ENCODE data around the gene SLC18B1.

SLC18B1 gene

DNA sequence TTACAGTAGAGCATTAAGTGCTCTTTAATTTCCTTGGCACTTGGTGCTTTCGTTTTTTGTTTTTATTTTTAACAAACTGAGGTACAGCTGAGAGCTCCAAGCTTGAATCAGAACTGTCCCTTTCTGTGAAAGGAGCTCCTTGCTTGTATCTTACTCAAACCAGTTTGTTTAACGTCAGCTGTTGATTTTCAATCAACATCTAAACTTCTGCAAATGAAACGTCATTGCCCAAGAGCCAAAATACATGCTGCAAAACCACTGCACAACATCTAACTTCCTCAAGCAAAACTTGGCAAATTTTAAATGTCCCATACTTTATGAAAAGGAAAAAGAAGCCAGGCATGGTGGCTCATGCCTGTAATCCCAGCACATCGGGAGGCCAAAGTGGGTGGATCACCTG lies 55.9 kb downstream of the SLC18B1 start:
- no peak for DNase-seq (ENCODE audit: low spot score)

DNA sequence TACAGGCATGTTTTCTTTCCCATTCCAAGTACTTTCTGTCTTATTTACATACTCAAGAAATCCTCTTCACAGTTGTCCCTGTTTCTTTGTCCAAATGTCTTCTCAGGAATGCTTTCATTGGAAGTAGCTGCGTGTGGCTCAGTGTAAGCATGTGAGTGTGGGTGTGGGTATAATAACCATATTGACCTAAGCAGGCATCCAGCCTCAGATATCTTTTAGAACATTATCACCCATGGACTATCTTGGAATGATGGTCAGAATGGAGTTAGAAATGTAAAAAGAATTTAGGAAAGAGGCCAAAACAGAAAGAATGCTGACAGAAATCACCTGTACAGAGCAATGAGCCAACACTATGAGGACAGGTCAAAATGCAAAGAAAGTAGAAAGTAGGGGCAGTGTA lies 57.2 kb downstream of the SLC18B1 start:
- DNase-seq (ENCODE audit: low spot score): no peak

DNA sequence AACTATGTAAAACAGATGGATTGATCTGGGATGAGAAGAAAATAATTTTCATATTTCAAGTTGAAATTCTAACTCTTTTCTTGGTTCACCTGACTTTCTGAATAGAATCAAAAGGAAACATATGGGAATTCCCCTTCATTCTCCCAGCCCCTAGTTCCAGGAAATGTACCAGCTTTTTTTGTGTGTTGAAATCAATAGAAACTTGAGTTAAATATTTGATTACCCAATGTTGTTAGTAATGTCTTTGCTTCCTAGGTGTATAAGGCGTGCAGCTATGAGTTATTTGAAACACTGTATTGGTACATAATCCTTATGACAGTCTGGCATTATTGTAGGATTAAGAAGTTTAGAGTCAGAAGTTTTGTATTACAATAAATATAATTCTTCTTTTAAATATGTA lies 62.2 kb downstream of the SLC18B1 start:
- DNase-seq (ENCODE audit: low spot score): no peak

DNA sequence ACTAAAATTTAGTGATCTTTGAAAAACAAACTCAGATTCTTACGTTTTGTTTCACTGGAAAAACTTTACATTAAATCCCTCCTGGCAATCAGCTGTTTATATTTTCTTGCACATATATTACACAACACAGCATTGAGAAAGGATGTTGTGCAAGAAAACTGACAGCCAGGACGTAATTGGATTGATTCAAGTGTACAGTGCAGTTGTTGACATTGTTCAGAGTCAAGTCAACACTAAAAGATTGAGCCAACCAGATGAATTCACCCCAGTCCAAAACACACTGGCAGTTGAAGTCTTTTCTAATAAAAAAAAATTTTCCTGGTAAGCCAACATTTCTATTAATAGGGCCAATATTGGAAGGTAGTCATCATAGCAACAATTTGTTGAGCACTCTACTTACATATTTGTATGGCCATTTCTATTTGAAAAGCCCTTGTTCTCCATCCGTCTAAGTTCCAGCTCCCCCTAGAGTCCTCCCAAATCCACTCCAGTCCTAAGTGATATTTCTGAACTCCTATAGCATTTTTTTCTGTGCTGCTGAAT lies 63.7 kb downstream of the SLC18B1 start:
- no peak for DNase-seq (ENCODE audit: low spot score)

DNA sequence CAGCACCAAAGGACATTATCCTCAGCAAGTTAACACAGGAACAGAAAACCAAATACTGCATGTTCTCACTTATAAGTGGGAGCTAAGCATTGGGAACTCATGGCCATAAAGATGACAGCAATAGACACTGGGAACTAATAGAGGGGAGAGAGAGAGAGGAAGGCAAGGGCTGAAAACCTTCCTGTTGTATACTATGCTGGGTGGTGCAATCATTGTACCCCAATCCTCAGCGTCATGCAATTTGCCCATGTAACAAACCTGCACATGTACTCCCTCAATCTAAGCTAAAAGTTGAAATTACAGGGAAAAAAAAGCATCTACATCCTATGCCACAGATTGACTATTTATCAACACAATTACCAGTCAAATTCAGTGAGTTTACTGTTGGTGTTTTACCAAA lies 64.6 kb downstream of the SLC18B1 start:
- no peak for DNase-seq (ENCODE audit: low spot score)

DNA sequence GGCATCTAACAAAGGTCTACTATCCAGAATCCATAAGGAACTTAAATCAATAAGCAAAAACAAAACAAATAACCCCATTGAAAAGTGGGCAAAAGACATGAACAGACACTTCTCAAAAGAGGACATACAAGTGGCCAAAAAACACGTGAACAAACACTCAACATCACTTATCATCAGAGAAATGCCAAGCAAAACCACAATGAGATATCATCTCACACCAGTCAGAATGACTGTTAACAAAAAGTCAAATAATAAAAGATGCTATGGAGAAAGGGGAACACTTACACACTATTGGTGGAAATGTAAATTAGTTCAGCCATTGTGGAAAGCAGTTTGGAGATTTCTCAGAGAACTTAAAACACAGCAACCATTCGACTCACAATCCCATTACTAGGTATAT lies 65.2 kb downstream of the SLC18B1 start:
- DNase-seq (ENCODE audit: low spot score): no peak

DNA sequence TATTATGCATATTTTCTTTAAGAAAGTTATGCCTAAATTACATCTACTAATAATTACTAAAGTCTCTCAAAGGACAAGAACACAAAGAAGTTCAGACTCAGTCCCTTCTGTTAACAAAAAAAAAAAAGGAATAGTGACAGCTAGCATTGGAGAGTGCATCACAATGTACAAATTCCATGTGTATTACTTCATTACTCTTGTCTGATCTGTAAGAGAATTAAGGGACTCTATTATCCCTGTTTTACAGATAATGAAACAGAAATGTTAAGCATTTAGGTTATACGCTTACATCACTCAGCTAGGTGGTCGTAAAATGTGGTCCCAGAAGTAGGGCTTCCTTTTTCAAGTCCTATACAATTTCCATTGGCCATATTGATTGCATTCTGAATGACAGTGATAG lies 67.4 kb downstream of the SLC18B1 start:
- no peak for DNase-seq (ENCODE audit: low spot score)

DNA sequence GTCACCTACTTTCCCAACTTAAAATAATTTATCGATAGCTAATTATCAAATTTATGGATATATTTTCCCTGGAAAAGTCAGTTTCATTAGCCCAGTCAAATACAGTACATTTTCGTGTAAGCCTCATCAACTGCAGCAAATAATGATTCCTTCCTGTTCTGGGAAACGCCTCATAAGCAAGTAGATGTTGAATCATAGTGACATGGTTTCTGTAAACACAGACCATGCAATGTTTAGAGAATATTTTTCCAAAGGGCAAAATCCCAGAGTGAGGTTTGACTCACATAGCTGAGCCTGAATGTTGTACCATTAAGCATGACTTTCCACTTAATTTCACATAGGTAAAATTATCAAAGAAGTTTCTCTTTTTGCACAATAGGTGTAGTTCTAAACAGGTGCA lies 67.9 kb downstream of the SLC18B1 start:
- no peak for DNase-seq (ENCODE audit: low spot score)

DNA sequence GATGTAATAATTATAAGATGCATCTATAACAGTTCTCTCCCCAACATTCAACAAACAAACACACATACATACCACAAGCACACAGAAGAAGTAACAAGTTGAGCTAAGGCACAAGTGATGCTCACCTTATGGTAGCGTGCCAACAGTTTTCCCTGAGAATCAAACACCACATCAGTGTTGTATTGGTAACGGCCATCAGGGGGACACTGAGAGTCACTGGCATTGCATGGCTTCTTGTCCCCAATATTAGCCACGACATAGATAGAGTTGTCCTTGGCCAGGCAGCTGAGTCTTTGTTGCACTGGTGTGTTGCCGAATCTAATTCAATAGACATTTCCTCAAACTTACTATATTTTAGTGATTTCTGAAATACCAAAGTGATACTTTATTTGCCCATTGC lies 69.8 kb downstream of the SLC18B1 start:
- no peak for DNase-seq (ENCODE audit: low spot score)

DNA sequence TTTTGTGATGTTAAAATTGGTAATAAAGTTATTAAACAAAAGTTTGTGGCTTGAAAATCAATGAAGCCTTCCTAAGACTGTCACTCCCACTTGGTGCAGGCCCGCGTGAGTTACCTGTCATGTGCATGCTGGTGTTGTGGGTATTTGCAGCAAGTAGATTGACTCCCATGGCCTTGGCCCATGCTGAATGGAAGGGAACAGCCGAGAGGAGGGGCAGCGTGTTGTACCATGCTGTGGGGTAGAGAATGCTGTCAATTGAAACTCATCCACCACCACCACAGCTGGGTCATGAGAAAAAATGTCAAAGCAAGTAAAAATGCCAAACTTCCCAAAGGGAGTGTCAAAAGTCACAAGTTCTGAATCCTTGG lies 71.8 kb downstream of the SLC18B1 start:
- DNase-seq (ENCODE audit: low spot score): no peak

DNA sequence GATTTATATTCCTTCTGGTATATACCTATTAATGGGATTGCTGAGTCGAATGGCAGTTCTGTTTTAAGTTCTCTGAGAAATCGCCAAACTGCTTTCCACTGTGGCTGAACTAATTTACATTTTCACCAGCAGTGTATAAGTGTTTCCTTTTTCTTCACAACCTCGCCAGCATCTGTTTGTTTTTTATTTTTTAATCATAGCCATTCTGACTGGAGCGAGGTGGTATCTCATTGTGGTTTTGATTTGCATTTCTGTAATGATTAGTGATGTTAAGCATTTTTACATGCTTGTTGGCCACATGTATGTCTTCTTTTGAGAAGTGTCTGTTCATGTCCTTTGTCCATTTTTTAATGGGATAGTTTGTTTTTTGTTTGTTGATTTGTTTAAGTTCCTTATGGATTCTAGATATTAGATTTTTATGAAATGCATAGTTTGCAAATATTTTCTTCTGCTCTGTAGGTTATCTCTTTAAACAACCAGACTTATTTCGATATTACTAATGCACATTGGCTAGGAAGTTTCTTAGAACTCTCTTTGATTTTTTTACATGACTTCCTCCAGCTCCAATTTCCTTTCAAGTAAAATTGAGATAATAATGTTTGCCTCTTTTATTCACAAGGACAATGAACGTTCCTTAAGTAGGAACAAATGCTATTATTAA lies 72.4 kb downstream of the SLC18B1 start:
- no peak for DNase-seq (ENCODE audit: low spot score)

DNA sequence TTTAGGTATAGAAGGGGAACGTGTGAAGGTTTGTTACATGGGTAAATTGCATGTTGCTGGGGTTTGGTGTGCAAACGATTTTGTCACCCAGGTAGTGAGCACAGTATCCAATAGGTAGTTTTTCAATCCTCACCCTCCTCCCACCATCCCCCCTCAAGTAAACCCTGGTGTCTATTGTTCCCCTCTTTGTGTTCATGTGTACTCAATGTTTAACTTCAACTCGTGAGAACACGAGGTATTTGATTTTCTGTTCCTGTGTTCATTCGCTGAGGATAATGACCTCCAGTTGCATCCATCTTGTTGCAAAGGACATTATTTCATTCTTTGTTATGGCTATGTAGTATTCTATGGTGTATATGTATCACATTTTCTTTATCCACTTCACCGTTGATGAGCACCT lies 73.0 kb downstream of the SLC18B1 start:
- DNase-seq (ENCODE audit: low spot score): no peak

DNA sequence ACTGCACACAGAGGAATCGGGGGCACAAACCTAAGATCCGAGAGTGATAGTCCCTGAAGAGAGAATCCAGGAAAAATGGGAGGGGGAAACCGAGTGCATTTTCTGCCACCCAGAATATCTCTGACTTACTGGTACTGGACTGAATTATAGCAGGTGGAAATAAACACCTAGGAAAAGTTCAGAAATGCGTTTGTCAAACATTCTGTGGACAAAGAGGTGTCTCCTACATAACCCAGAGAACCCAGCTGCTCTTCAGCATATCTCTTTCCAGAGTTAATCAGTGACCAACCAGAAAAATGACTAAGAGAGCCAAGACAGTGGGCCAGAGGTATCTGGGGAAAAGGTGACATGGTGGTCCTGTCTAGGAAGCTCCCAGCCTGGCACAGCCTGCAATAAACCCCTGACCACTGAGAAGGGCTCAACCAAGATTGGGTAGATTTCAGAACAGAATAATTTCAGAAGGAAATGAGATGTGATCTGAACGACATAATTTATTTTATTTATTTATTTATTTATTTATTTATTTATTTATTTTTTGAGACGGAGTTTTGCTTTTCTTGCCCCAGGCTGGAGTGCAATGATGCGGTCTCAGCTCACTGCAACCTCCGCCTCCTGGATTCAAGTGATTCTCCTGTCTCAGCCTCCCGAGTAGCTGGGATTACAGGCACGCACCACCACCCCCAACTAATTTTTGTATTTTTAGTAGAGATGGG lies 78.5 kb downstream of the SLC18B1 start:
- no peak for DNase-seq (ENCODE audit: low spot score)

All from germinal center (tissue), 1 donor.